ENCODE data around the gene NOX3.

Gene NOX3

GRCh38 chr6:155429321-155429893, 26.2 kb downstream of the NOX3 start:
- no peak for DNase-seq

- no peak for DNase-seq
Observed at GRCh38 chr6:155426408-155426945, 29.2 kb downstream of the NOX3 start.

- DNase-seq = no peak
Observed at GRCh38 chr6:155424181-155424580, 31.5 kb downstream of the NOX3 start.

- no peak for DNase-seq
Observed at GRCh38 chr6:155422635-155423034, 33.0 kb downstream of the NOX3 start.

GRCh38 chr6:155420492-155420891, 35.1 kb downstream of the NOX3 start:
- DNase-seq = no peak

GRCh38 chr6:155419161-155419560, 36.5 kb downstream of the NOX3 start:
- DNase-seq = no peak

- DNase-seq = peak; percentile 47
Observed at GRCh38 chr6:155418017-155418761, 37.5 kb downstream of the NOX3 start.

GRCh38 chr6:155417454-155417853, 38.2 kb downstream of the NOX3 start:
- no peak for DNase-seq

- DNase-seq = no peak
Observed at GRCh38 chr6:155415953-155416352, 39.7 kb downstream of the NOX3 start.

- DNase-seq = no peak
Observed at GRCh38 chr6:155414049-155414448, 41.6 kb downstream of the NOX3 start.

- DNase-seq = no peak
Observed at GRCh38 chr6:155412335-155412734, 43.3 kb downstream of the NOX3 start.

- no peak for DNase-seq
Observed at GRCh38 chr6:155411154-155412052, 44.2 kb downstream of the NOX3 start.

- no peak for DNase-seq
Observed at GRCh38 chr6:155409391-155409790, 46.2 kb downstream of the NOX3 start.

- no peak for DNase-seq
Observed at GRCh38 chr6:155408981-155409380, 46.7 kb downstream of the NOX3 start.

GRCh38 chr6:155408231-155408630, 47.4 kb downstream of the NOX3 start:
- no peak for DNase-seq

GRCh38 chr6:155406801-155407200, 48.8 kb downstream of the NOX3 start:
- DNase-seq = no peak

GRCh38 chr6:155404937-155405336, 50.7 kb downstream of the NOX3 start:
- DNase-seq = no peak

- DNase-seq = no peak
Observed at GRCh38 chr6:155402656-155403304, 52.9 kb downstream of the NOX3 start.

GRCh38 chr6:155400654-155400965, 55.0 kb downstream of the NOX3 start:
- no peak for DNase-seq

- no peak for DNase-seq
Observed at GRCh38 chr6:155399745-155400653, 55.6 kb downstream of the NOX3 start.

- DNase-seq = no peak
Observed at GRCh38 chr6:155399062-155399744, 56.4 kb downstream of the NOX3 start.

Data from activated CD4-positive, alpha-beta T cell treated with anti-CD3 and anti-CD28 coated beads for 1 hour (primary cell).